ENCODE results near the gene FAF2. TPM values are rescaled to one million over a fixed set of nuclear protein-coding genes. Genes with fewer than 3 reads are reported as not detected.

Gene FAF2
- total and polyA plus RNA-seq, 4 donors, result 12.7 to 28.3 (median 16.5) TPM

GRCh38 chr5:176521286-176521685 lies 73.1 kb downstream of the FAF2 start:
- no peaks in the 10 kb centered on the region for H3K36me3 ChIP-seq (ENCODE audit: control insufficient read depth in 4 of 4, insufficient read depth in 3 of 4, low read depth in 1 of 4, low read length in 3 of 4)
- H3K4me1 ChIP-seq (ENCODE audit: control insufficient read depth in 4 of 4, insufficient read depth in 4 of 4, low read length in 3 of 4), result no peaks in the 10 kb centered on the region
- no peaks in the 10 kb centered on the region for H3K9me3 ChIP-seq (ENCODE audit: control insufficient read depth in 4 of 4, low read length in 3 of 4)
- H3K27ac ChIP-seq (ENCODE audit: low read depth in 1 of 2, low read length in 2 of 2), result no peak overlapping the region
- no peak overlapping the region for H3K9ac ChIP-seq (ENCODE audit: low read depth in 1 of 2, low read length in 2 of 2)
- no peak overlapping the region for H3K4me3 ChIP-seq (ENCODE audit: low read depth in 1 of 3, low read length in 3 of 3)
- 89% methylated on average over 7 of the region's 7 CpGs for WGBS
- DNase-seq (ENCODE audit: low spot score), result no peak
- no peaks in the 10 kb centered on the region for H3K27me3 ChIP-seq (ENCODE audit: control insufficient read depth in 4 of 4, insufficient read depth in 4 of 4, low read length in 3 of 4)
- TF ChIP-seq YY1 (IDR thresholded peaks at IDR 0.05), result no peak
- TF ChIP-seq FOXA2 (IDR thresholded peaks at IDR 0.05), result no peak
- TF ChIP-seq CTCF (IDR thresholded peaks at IDR 0.05; ENCODE audit: low read depth, low read length, missing input control), result no peak
- TF ChIP-seq TAF1 (conservative IDR thresholded peaks at IDR 0.05), result no peak
- no peak for TF ChIP-seq ATF3 (IDR thresholded peaks at IDR 0.05)
- TF ChIP-seq NR2F2 (IDR thresholded peaks at IDR 0.05), result no peak
- no peak for TF ChIP-seq SP1 (IDR thresholded peaks at IDR 0.05)
- TF ChIP-seq RXRA (IDR thresholded peaks at IDR 0.05), result no peak
- no peak for TF ChIP-seq MAX (IDR thresholded peaks at IDR 0.05)
- TF ChIP-seq HNF4A (conservative IDR thresholded peaks at IDR 0.05), result no peak
- TF ChIP-seq RAD21 (IDR thresholded peaks at IDR 0.05), result no peak

GRCh38 chr5:176521699-176522263 lies 73.6 kb downstream of the FAF2 start:
- H3K27ac ChIP-seq (ENCODE audit: low read depth in 1 of 2, low read length in 2 of 2), result no peak overlapping the region
- no peaks in the 10 kb centered on the region for H3K9me3 ChIP-seq (ENCODE audit: control insufficient read depth in 4 of 4, low read length in 3 of 4)
- H3K36me3 ChIP-seq (ENCODE audit: control insufficient read depth in 4 of 4, insufficient read depth in 3 of 4, low read depth in 1 of 4, low read length in 3 of 4), result no peaks in the 10 kb centered on the region
- no peak for DNase-seq (ENCODE audit: low spot score)
- no peaks in the 10 kb centered on the region for H3K4me1 ChIP-seq (ENCODE audit: control insufficient read depth in 4 of 4, insufficient read depth in 4 of 4, low read length in 3 of 4)
- H3K27me3 ChIP-seq (ENCODE audit: control insufficient read depth in 4 of 4, insufficient read depth in 4 of 4, low read length in 3 of 4), result no peaks in the 10 kb centered on the region
- TF ChIP-seq RXRA (IDR thresholded peaks at IDR 0.05) (no peak), TAF1 (conservative IDR thresholded peaks at IDR 0.05) (no peak), GABPA (IDR thresholded peaks at IDR 0.05 in 1 of 2, conservative IDR thresholded peaks at IDR 0.05 in 1 of 2) (no peak), SP1 (IDR thresholded peaks at IDR 0.05) (no peak), EGR1 (IDR thresholded peaks at IDR 0.05; ENCODE audit: low read depth in 2 of 2) (no peak), HNF4A (conservative IDR thresholded peaks at IDR 0.05) (no peak), MAX (IDR thresholded peaks at IDR 0.05) (no peak), RAD21 (IDR thresholded peaks at IDR 0.05) (no peak)
- H3K4me3 ChIP-seq (ENCODE audit: low read depth in 1 of 3, low read length in 3 of 3), result no peak overlapping the region
- H3K9ac ChIP-seq (ENCODE audit: low read depth in 1 of 2, low read length in 2 of 2), result no peak overlapping the region
- WGBS, result 83% methylated on average over 10 of the region's 10 CpGs

GRCh38 chr5:176524138-176524537 lies 76.0 kb downstream of the FAF2 start:
- WGBS, result 94% methylated on average over 6 of the region's 6 CpGs
- Histone ChIP-seq H3K9me3 (ENCODE audit: control insufficient read depth in 4 of 4, low read length in 3 of 4) (no peaks in the 10 kb centered on the region), H3K27ac (ENCODE audit: low read depth in 1 of 2, low read length in 2 of 2) (no peak overlapping the region), H3K4me3 (ENCODE audit: low read depth in 1 of 3, low read length in 3 of 3) (no peak overlapping the region), H3K27me3 (ENCODE audit: control insufficient read depth in 4 of 4, insufficient read depth in 4 of 4, low read length in 3 of 4) (no peaks in the 10 kb centered on the region), H3K4me1 (ENCODE audit: control insufficient read depth in 4 of 4, insufficient read depth in 4 of 4, low read length in 3 of 4) (no peaks in the 10 kb centered on the region), H3K9ac (ENCODE audit: low read depth in 1 of 2, low read length in 2 of 2) (no peak overlapping the region), H3K36me3 (ENCODE audit: control insufficient read depth in 4 of 4, insufficient read depth in 3 of 4, low read depth in 1 of 4, low read length in 3 of 4) (peaks cover 0 to 21% (median 16%) of the 10 kb centered on the region in 4 donors)
- no peak for DNase-seq (ENCODE audit: low spot score)
- TF ChIP-seq TAF1 (conservative IDR thresholded peaks at IDR 0.05) (no peak), NR2F2 (IDR thresholded peaks at IDR 0.05) (no peak), HNF4A (conservative IDR thresholded peaks at IDR 0.05) (no peak), EGR1 (IDR thresholded peaks at IDR 0.05; ENCODE audit: low read depth in 2 of 2) (no peak), FOXA2 (IDR thresholded peaks at IDR 0.05) (no peak), HNF4G (IDR thresholded peaks at IDR 0.05) (no peak), JUND (IDR thresholded peaks at IDR 0.05) (no peak), ATF3 (IDR thresholded peaks at IDR 0.05) (no peak), CTCF (IDR thresholded peaks at IDR 0.05; ENCODE audit: low read depth, low read length, missing input control) (no peak), MAX (IDR thresholded peaks at IDR 0.05) (no peak), ZBTB33 (IDR thresholded peaks at IDR 0.05) (no peak), FOXA1 (IDR thresholded peaks at IDR 0.05) (no peak), GABPA (IDR thresholded peaks at IDR 0.05 in 1 of 2, conservative IDR thresholded peaks at IDR 0.05 in 1 of 2) (no peak), RXRA (IDR thresholded peaks at IDR 0.05) (no peak)

Data from liver (tissue), 9 donors.